Stimulated activated CD4-positive, alpha-beta T cell treated with anti-CD3 and anti-CD28 coated beads, Interleukin-15, amount 100 ng/mL, for 1 hour (primary cell): Measurements from ENCODE around the gene YIPF1.
"Not testable (repeated sequence)": the region's sequence is repeated elsewhere in the genome, so short reads cannot be mapped to it uniquely, and the experiment has no call there.

Source experiments
- DNase-seq, 2 donors: peaks; one replicate each; pipeline ENCODE4 v3.0.0-alpha.2; 2020; ENCODE audit warnings: low read depth in 1 of 2, low spot score in 1 of 2

YIPF1 gene

GRCh38 chr1:53895421-53895820 is 5.8 kb upstream of the YIPF1 start:
- no peak for DNase-seq

GRCh38 chr1:53894644-53895043 is 5.0 kb upstream of the YIPF1 start:
- DNase-seq: no peak

GRCh38 chr1:53893999-53894636 is 4.5 kb upstream of the YIPF1 start, which contains the start of gene DIO1:
TSS of gene DIO1 (plus strand) at chr1:53894187. CDS start at chr1:53894211, 24 bp downstream.
- no peak for DNase-seq

GRCh38 chr1:53892911-53893310 is 3.3 kb upstream of the YIPF1 start:
- DNase-seq: no peak

- DNase-seq: no peak
Measured at GRCh38 chr1:53891678-53892077, 2.1 kb upstream of the YIPF1 start.

GRCh38 chr1:53891018-53891417 is 1.4 kb upstream of the YIPF1 start:
- no peak for DNase-seq

GRCh38 chr1:53890522-53890941 is 935 bp upstream of the YIPF1 start:
- no peak for DNase-seq

GRCh38 chr1:53888681-53889080 is 916 bp downstream of the YIPF1 start:
- no peak for DNase-seq

- not testable (repeated sequence) for DNase-seq
Measured at GRCh38 chr1:53883600-53883999, 6.0 kb downstream of the YIPF1 start.

- not testable (repeated sequence) for DNase-seq
Measured at GRCh38 chr1:53881853-53882252, 7.7 kb downstream of the YIPF1 start.

GRCh38 chr1:53878492-53879105 is 11.0 kb downstream of the YIPF1 start:
- no peak for DNase-seq

- DNase-seq: not testable (repeated sequence)
Measured at GRCh38 chr1:53875150-53875549, 14.4 kb downstream of the YIPF1 start.

GRCh38 chr1:53871773-53872484 is 17.7 kb downstream of the YIPF1 start:
- DNase-seq: no peak

- DNase-seq: no peak
Measured at GRCh38 chr1:53871221-53871620, 18.4 kb downstream of the YIPF1 start.

GRCh38 chr1:53869454-53870117 is 20.0 kb downstream of the YIPF1 start:
- no peak for DNase-seq

GRCh38 chr1:53868565-53868964 is 21.0 kb downstream of the YIPF1 start:
- DNase-seq: no peak

- DNase-seq: no peak
Measured at GRCh38 chr1:53862507-53862906, 27.1 kb downstream of the YIPF1 start.

GRCh38 chr1:53860967-53861411 is 28.6 kb downstream of the YIPF1 start:
- no peak for DNase-seq

GRCh38 chr1:53851571-53852285 is 37.9 kb downstream of the YIPF1 start:
- no peak for DNase-seq

- DNase-seq: no peak
Measured at GRCh38 chr1:53850082-53850673, 39.4 kb downstream of the YIPF1 start.

GRCh38 chr1:53847980-53848379 is 41.6 kb downstream of the YIPF1 start:
- no peak for DNase-seq
